NCI-H146 treated with DMSO at 0.1 percent for 48 hours (cell line): ENCODE results near the gene TBL1X.
A peak's percentile ranks its signal among the peaks of the same experiment; 100 is the strongest.

Source experiments
- DNase-seq: peaks from one replicate; lab custom pipeline; 2025; ENCODE audit not compliant: unreplicated experiment; lab: John Stamatoyannopoulos, UW

Gene TBL1X

GRCh38 chrX:9578083-9578779, 113.4 kb downstream of the TBL1X start:
- DNase-seq: no peak

- DNase-seq: no peak
Measured at GRCh38 chrX:9581771-9582385, 117.0 kb downstream of the TBL1X start.

- DNase-seq: peak; percentile 70
Measured at GRCh38 chrX:9582956-9583355, 118.1 kb downstream of the TBL1X start.

- DNase-seq: no peak
Measured at GRCh38 chrX:9586992-9587392, 122.1 kb downstream of the TBL1X start.

- DNase-seq: no peak
Measured at GRCh38 chrX:9587642-9588041, 122.8 kb downstream of the TBL1X start.

DNA sequence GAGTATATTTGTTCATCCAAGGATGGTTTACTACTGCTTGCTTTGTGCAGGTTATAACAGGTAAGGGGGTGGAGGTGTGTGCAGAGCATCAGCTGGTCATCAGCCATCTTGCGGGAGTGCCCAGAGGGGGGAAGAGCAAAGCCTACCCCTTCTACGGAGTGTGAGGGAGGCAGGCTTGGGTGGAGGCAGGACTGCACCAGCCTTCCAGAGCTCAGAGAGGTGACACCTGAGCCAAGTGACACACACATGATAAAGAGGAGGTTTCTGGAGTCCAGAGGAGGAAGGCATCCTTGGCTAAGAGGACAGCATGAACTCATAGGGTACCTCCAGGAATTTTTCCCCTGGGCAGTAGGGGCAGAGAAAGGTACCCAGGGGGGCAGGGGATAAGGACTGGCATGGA, 126.6 kb downstream of the TBL1X start:
- no peak for DNase-seq

GRCh38 chrX:9593756-9594155, 128.9 kb downstream of the TBL1X start:
- no peak for DNase-seq

- no peak for DNase-seq
Measured at GRCh38 chrX:9595174-9595573, 130.3 kb downstream of the TBL1X start.

GRCh38 chrX:9596837-9597236, 132.0 kb downstream of the TBL1X start:
- no peak for DNase-seq

DNA sequence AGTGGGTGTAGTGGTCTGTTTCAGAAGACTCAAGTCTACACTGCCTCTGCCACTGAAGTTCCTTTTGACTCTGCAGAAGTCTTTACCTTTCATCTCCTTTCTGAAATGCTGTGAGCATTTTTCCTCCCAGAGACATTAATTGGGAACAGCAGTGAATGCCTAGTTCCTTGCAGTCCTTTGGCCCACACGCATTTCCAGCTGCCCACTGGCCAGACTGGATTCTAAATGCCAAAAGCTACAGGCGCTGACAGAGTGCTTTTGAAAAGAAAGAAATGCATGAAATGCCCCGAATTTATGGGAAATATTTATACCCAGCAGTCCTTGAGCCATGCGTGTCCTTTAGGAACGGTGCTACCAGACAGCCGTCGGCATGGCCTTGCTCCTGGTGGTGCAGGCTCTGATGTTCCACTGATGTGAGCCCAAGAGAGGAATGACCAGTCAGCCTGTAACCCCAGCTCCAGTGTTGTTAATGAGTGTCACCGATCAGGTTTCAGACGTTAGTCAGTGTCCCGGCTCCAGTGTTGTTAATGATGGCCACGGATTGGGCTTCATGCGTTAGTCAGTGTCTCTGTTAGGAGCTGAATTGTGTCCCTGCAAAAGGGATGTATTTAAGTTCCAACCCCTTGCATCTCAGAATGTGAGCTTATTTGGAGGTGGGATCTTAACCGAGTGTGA, 132.6 kb downstream of the TBL1X start:
- no peak for DNase-seq

DNA sequence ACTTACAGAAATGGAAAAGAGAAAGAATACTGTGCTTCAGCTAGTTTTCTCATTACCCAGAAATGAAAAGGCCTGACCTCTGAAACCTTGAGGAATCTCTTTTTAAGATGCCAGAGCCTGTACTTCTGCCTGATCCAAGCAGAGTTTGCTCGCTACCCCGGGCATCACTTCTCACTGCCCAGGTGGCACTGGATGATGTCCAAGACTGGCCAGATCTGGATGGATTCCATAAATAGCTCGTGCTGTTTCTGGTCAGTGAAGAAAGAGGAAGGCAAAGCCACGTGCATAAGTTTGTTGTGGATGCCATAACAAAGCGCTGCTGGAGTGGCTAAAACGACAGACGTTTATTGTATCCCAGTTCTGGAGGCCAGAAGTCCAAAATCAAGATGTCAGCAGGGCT, 133.5 kb downstream of the TBL1X start:
- no peak for DNase-seq

GRCh38 chrX:9604111-9604907, 139.5 kb downstream of the TBL1X start:
- no peak for DNase-seq

DNA sequence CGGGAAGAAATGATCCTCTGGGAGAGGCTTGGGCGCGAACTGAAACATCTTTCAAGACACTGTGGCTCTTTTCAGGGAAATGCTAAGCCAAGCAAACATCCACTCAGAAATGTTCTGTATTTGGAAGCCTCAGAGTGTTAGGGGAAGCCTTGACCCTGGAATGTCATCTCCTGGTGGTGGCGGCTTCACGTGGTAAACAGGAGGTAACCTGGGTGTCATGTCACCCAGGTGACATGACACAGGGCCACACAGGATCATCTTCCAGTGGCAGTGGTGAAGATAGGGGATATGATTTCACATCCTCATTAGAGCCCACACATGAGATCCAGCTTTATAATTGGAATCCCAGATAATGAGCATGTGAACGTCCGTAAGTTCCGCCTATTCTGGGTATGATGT, 140.0 kb downstream of the TBL1X start:
- no peak for DNase-seq

- no peak for DNase-seq
Measured at GRCh38 chrX:9605484-9605883, 140.6 kb downstream of the TBL1X start.

GRCh38 chrX:9606971-9607370, 142.1 kb downstream of the TBL1X start:
- no peak for DNase-seq

DNA sequence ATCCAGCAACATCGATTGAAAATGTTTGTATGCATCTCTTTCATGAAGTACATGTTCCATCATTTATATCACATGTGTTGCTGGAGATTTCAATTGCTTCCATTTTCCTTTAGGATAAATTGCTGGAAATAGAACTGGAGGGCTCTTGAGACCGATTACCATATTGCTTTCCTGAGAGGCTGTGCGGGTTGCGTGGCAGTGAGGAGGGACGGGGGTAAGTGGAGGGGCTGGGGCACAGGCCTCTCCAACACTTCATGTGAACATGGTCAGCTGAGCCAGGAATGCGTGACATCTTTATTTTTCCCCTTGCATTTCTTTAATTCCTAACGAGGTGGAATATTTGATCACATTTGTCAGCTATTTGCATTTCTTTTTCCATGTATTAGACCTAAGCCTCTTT, 144.6 kb downstream of the TBL1X start:
- DNase-seq: no peak

DNA sequence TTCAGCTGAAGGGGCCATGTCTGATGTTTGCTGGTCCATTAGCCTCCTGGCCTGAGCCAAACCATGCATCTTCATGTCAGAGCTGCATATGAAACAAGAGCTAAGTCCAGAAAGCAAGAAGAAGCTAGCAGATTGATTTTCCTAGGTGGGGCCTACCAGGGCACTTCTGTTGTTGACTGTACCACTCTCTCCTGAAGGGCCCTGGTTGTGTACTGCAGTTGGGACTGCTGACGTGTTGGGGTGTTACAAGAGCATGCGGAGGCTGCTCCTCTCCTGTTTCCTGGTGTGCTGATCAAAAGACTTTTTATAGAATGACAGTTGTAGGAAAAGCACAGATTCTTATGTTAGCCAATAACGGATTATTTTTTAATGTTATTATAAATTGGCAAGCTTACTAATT, 145.1 kb downstream of the TBL1X start:
- DNase-seq: no peak

- no peak for DNase-seq
Measured at GRCh38 chrX:9610771-9611392, 146.0 kb downstream of the TBL1X start.

DNA sequence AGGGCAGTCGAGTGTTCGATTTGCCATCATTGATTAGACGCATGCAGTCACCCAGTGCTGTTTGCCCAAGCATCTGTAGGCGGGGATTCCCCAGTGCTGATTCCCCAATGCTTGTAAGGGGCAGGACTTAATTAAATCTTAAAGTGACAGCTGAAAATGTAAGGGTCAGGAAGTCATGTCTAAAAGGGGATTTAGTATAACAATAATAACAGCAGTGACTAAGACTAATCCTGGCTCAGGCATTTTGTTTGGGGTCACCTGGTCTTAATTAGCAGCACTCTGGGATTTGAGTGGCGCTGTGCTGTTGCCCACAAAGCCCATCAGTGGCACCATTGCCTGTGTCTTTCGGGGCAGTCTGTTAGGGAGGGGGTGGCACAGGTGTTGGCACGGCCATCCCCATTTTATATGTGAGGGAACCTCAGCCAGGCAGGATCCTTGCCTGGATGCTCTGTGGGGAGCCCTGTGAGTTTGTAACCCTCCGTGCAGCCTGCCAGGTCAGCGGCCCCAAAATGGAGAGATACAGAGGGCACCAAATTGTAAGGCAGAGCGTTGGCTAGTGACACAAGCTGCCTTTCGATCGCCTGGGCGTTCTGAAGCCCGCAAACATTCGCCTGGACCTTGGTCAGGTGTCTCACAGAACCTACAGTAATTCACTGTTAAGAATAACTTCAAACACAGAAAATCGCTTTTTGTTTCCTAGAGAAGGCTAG, 146.7 kb downstream of the TBL1X start:
- peak; percentile 21 for DNase-seq

- DNase-seq: peak; percentile 19
Measured at GRCh38 chrX:9612146-9612505, 147.3 kb downstream of the TBL1X start.

DNA sequence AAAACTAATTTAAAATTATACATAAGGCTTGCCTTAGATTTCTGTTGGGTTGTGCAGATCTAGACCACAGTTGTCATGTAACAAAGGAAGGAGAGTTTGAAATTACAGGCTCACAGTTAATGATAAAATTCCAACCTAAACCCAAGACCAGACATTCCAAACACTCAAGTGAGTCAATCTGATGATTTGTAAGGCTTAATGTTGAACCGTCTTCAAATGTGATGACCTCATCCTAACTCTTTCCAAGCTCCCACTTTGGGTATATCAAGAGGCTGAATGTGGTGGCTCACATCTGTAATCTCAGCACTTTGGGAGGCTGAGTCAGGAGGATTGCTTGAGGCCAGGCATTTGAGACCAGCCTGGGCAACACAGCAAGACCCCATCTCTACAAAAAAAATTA, 149.2 kb downstream of the TBL1X start:
- no peak for DNase-seq
